Sigmoid colon (tissue), 4 donors: ENCODE measurements around the gene SDK2.

Source experiments
- EP300 ChIP-seq, 4 donors: sonication (generic); formaldehyde crosslinking; IDR thresholded peaks; one replicate each; pipeline ENCODE4 v1.6.1; 2017; ENCODE audit warnings: antibody characterized with exemption in 4 of 4
- POLR2A ChIP-seq, 2 donors: fragments of 450-650 bp; IDR thresholded peaks; one replicate each; pipeline ENCODE4 v1.6.1; 2016; ENCODE audit warnings: antibody characterized with exemption in 2 of 2, mild to moderate bottlenecking in 2 of 2, moderate library complexity in 2 of 2

DNA sequence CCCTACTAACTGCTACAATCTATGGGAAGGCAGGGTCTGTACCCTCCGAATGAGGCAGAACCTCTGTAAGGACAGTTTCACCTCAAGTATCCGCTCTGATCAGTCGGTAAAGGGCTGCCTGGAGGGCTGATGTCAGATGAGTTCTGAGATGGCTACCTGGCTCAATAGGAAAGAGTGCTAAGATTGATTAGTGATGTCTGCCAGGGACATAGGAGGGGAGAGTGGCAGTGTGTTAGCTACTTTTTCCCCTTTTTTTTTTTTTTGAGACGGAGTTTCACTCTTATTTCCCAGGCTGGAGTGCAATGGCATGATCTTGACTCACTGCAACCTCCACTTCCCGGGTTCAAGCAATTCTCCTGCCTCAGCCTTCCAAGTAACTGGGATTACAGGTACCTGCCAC is 293.4 kb downstream of the SDK2 start:
- TF ChIP-seq POLR2A (IDR thresholded peaks at IDR 0.05) = no peak
- no peak for TF ChIP-seq EP300 (IDR thresholded peaks at IDR 0.05)
